22Rv1 (cell line): Measurements from ENCODE around the gene SF3B5.

Experiments
- CTCF ChIP-seq: fragments of 450-650 bp; IDR thresholded peaks from 2 replicates; pipeline ENCODE4 v1.5.1; 2017; ENCODE audit warnings: mild to moderate bottlenecking
- ZFX ChIP-seq: fragments of 450-650 bp; IDR thresholded peaks from 2 replicates; pipeline ENCODE4 v1.6.1; 2017; ENCODE audit warnings: antibody characterized with exemption, borderline replicate concordance

GRCh38 chr6:144119376-144119775 is 24.0 kb upstream of the SF3B5 start:
- TF ChIP-seq CTCF (no peak), ZFX (no peak)
